ENCODE results near the gene RSPH6A. TPM values are rescaled to one million over a fixed set of nuclear protein-coding genes. Genes with fewer than 3 reads are reported as not detected.

RSPH6A gene
- total and polyA plus RNA-seq, 10 donors: 0.13 to 0.41 (median 0.26) TPM; not detected in 6

GRCh38 chr19:45772130-45772840, 42.8 kb downstream of the RSPH6A start:
- peaks cover 0 to 27% (median 9%) of the 10 kb centered on the region in 6 donors for H3K36me3 ChIP-seq
- no peak overlapping the region for H3K27ac ChIP-seq

GRCh38 chr19:45771311-45771933, 43.7 kb downstream of the RSPH6A start:
- no peak for DNase-seq
- WGBS, 5 donors: 86 to 93% (median 90%) methylated on average over 42 to 46 of the region's 46 CpGs
- peaks cover 0 to 67% (median 11%) of the 10 kb centered on the region in 7 donors for H3K27me3 ChIP-seq (replicated peaks in 1 of 7)
- H3K4me3 ChIP-seq: peak overlapping the region in 2 of 8 donors; percentile 82 to 86
- intact Hi-C loops (cut with DNase I; ENCODE audit: low total_unique reads): no loop called here
- peaks cover 3 to 52% (median 37%) of the 10 kb centered on the region in 6 donors for H3K4me1 ChIP-seq
- no peaks in the 10 kb centered on the region for H3K9me3 ChIP-seq
- peak overlapping the region in 5 of 8 donors; percentile 88 to 90 (median 89) for H3K27ac ChIP-seq
- peaks cover 0 to 19% (median under 1%) of the 10 kb centered on the region in 6 donors for H3K36me3 ChIP-seq
- peak in 2 of 3 donors; percentile 7 to 51 for TF ChIP-seq POLR2AphosphoS5 (IDR thresholded peaks at IDR 0.05)
- no peak for TF ChIP-seq CTCF (IDR thresholded peaks at IDR 0.05 in 8 of 11, conservative IDR thresholded peaks at IDR 0.05 in 3 of 11)

More at GRCh38 chr19:45772130-45772840, 42.8 kb downstream of the RSPH6A start:
- peaks cover 0 to 67% (median 10%) of the 10 kb centered on the region in 7 donors for H3K27me3 ChIP-seq (replicated peaks in 1 of 7)
- H3K9me3 ChIP-seq: no peaks in the 10 kb centered on the region
- 64 to 76% (median 69%) methylated on average over 14 of the region's 14 CpGs for WGBS, 5 donors
- no peak overlapping the region for H3K4me3 ChIP-seq
- intact Hi-C loops (cut with DNase I; ENCODE audit: low total_unique reads): no loop called here
- TF ChIP-seq POLR2A (IDR thresholded peaks at IDR 0.05): no peak
- peak in 1 of 3 donors; percentile 21 for TF ChIP-seq POLR2AphosphoS5 (IDR thresholded peaks at IDR 0.05)
- H3K4me1 ChIP-seq: peaks cover 3 to 43% (median 32%) of the 10 kb centered on the region in 6 donors
- DNase-seq: no peak

GRCh38 chr19:45770192-45771101, 44.7 kb downstream of the RSPH6A start:
- H3K36me3 ChIP-seq: peaks cover 0 to 17% (median 0%) of the 10 kb centered on the region in 6 donors
- peak; percentile 98 for DNase-seq
- H3K9me3 ChIP-seq: no peaks in the 10 kb centered on the region
- TF ChIP-seq POLR2A (IDR thresholded peaks at IDR 0.05) (peak in 1 of 3 donors; percentile 11), CTCF (IDR thresholded peaks at IDR 0.05 in 8 of 11, conservative IDR thresholded peaks at IDR 0.05 in 3 of 11) (peak; percentile 90 to 99 (median 97)), POLR2AphosphoS5 (IDR thresholded peaks at IDR 0.05) (peak; percentile 68 to 86 (median 84))
- intact Hi-C loops (cut with DNase I; ENCODE audit: low total_unique reads): no loop called here
- H3K4me1 ChIP-seq: peaks cover 3 to 61% (median 42%) of the 10 kb centered on the region in 6 donors
- H3K27ac ChIP-seq: peak overlapping the region; percentile 45 to 90 (median 88)
- whole genome bisulfite sequencing, 5 donors: 2 to 8% (median 3%) methylated on average over 24 to 79 of the region's 79 CpGs
- peak overlapping the region; percentile 49 to 86 (median 80) for H3K4me3 ChIP-seq
- peaks cover 0 to 74% (median 11%) of the 10 kb centered on the region in 7 donors for H3K27me3 ChIP-seq (replicated peaks in 1 of 7)

- peaks cover 3 to 68% (median 43%) of the 10 kb centered on the region in 6 donors for H3K4me1 ChIP-seq
- peaks cover 0 to 77% (median 11%) of the 10 kb centered on the region in 7 donors for H3K27me3 ChIP-seq (replicated peaks in 1 of 7)
- peak overlapping the region; percentile 49 to 86 (median 80) for H3K4me3 ChIP-seq
- intact Hi-C loops (cut with DNase I; ENCODE audit: low total_unique reads): no loop called here
- peak; percentile 89 for DNase-seq
- peak overlapping the region; percentile 70 to 90 (median 88) for H3K27ac ChIP-seq
- no peak for TF ChIP-seq POLR2AphosphoS5 (IDR thresholded peaks at IDR 0.05)
- TF ChIP-seq POLR2A (IDR thresholded peaks at IDR 0.05): no peak
- TF ChIP-seq CTCF (IDR thresholded peaks at IDR 0.05 in 8 of 11, conservative IDR thresholded peaks at IDR 0.05 in 3 of 11): no peak
- WGBS, 5 donors: 0 to 1% (median 1%) methylated on average over 26 to 28 of the region's 28 CpGs
- H3K36me3 ChIP-seq: peaks cover 0 to 14% (median 0%) of the 10 kb centered on the region in 6 donors
- H3K9me3 ChIP-seq: no peaks in the 10 kb centered on the region
These were observed 45.3 kb downstream of the RSPH6A start for GRCh38 chr19:45769821-45770191.

Data from spleen (tissue), 11 donors.